Astrocyte (in vitro differentiated cells and primary cell): ENCODE results near the gene CTXND1. TPM values are rescaled to one million over a fixed set of nuclear protein-coding genes. Genes with fewer than 3 reads are reported as not detected.

Experiments
- DNase-seq: peaks from one replicate; pipeline ENCODE4 v3.0.0-alpha.2; 2010; ENCODE audit warnings: low read depth
- FAIRE-seq: peaks from 2 replicates; lab custom pipeline; 2011; peaks lifted over from hg19 to GRCh38; lab: Jason Lieb, UNC
- H2AFZ ChIP-seq: 2 replicates; pipeline ENCODE4 v1.6.0; 2012; ENCODE audit warnings: low read depth, low read length, inconsistent platforms
- H3K27ac ChIP-seq: 2 replicates; pipeline ENCODE4 v1.5.1; 2011; ENCODE audit warnings: low read depth, low read length, inconsistent platforms
- H3K27me3 ChIP-seq: 2 replicates; pipeline ENCODE4 v1.6.0; 2011; ENCODE audit warnings: low read length, inconsistent platforms; ENCODE audit not compliant: insufficient read depth
- H3K36me3 ChIP-seq: 2 replicates; pipeline ENCODE4 v1.5.1; 2011; ENCODE audit warnings: low read length, inconsistent platforms; ENCODE audit not compliant: insufficient read depth
- H3K4me1 ChIP-seq: 2 replicates; pipeline ENCODE4 v1.5.1; 2011; ENCODE audit warnings: low read length, inconsistent platforms; ENCODE audit not compliant: insufficient read depth
- H3K4me2 ChIP-seq: 2 replicates; pipeline ENCODE4 v1.6.0; 2012; ENCODE audit warnings: low read length, inconsistent platforms
- H3K4me3 ChIP-seq: 2 replicates; pipeline ENCODE4 v1.5.1; 2011; ENCODE audit warnings: low read depth, mild to moderate bottlenecking, low read length, inconsistent platforms; ENCODE audit not compliant: insufficient read depth
- H3K79me2 ChIP-seq: 2 replicates; pipeline ENCODE4 v1.6.0; 2012; ENCODE audit warnings: mild to moderate bottlenecking, low read length, inconsistent platforms; ENCODE audit not compliant: insufficient read depth
- H3K9ac ChIP-seq: 2 replicates; pipeline ENCODE4 v1.6.0; 2012; ENCODE audit warnings: mild to moderate bottlenecking, low read length, inconsistent platforms
- H3K9me3 ChIP-seq: 2 replicates; pipeline ENCODE4 v1.5.1; 2012; ENCODE audit warnings: low read depth, mild to moderate bottlenecking, low read length, inconsistent platforms; ENCODE audit not compliant: insufficient read depth
- H4K20me1 ChIP-seq: 2 replicates; pipeline ENCODE4 v1.6.0; 2012; ENCODE audit warnings: low read length, inconsistent platforms; ENCODE audit not compliant: insufficient read depth
- H3K27ac Mint-ChIP-seq: one replicate; pipeline ENCODE4 v1.8.0; 2021; ENCODE audit warnings: mild to moderate bottlenecking, mixed read lengths; ENCODE audit not compliant: unreplicated experiment
- H3K27me3 Mint-ChIP-seq: one replicate; pipeline ENCODE4 v1.8.0; 2021; ENCODE audit warnings: low read depth, mixed read lengths; ENCODE audit not compliant: unreplicated experiment
- H3K36me3 Mint-ChIP-seq: one replicate; pipeline ENCODE4 v1.8.0; 2021; ENCODE audit warnings: low read depth, mixed read lengths; ENCODE audit not compliant: unreplicated experiment
- H3K4me1 Mint-ChIP-seq: one replicate; pipeline ENCODE4 v1.8.0; 2021; ENCODE audit warnings: low read depth, mixed read lengths; ENCODE audit not compliant: unreplicated experiment
- H3K4me3 Mint-ChIP-seq: one replicate; pipeline ENCODE4 v1.8.0; 2021; ENCODE audit warnings: mild to moderate bottlenecking, moderate library complexity, mixed read lengths; ENCODE audit not compliant: unreplicated experiment
- H3K9me3 Mint-ChIP-seq: one replicate; pipeline ENCODE4 v1.8.0; 2021; ENCODE audit warnings: mild to moderate bottlenecking, mixed read lengths; ENCODE audit not compliant: unreplicated experiment
- EZH2 ChIP-seq: IDR thresholded peaks from 2 replicates; pipeline ENCODE4 v1.6.1; 2012; ENCODE audit warnings: mild to moderate bottlenecking, low read length, inconsistent platforms; ENCODE audit not compliant: insufficient read depth
- total RNA-seq: library from RNA; stranded (reverse); gene quantifications from 2 replicates; pipeline ENCODE4 v1.2.1, GENCODE V29; 2021
- TF ChIP-seq, protein P1 (sequence below): IDR thresholded peaks from 2 replicates; pipeline ENCODE4 v1.5.1; 2011; ENCODE audit warnings: low read depth, mild to moderate bottlenecking, inconsistent platforms, low read length, moderate library complexity; ENCODE audit not compliant: insufficient read depth

CTXND1 gene
- total RNA-seq, 1 donor from 2014 or later: not detected

DNA sequence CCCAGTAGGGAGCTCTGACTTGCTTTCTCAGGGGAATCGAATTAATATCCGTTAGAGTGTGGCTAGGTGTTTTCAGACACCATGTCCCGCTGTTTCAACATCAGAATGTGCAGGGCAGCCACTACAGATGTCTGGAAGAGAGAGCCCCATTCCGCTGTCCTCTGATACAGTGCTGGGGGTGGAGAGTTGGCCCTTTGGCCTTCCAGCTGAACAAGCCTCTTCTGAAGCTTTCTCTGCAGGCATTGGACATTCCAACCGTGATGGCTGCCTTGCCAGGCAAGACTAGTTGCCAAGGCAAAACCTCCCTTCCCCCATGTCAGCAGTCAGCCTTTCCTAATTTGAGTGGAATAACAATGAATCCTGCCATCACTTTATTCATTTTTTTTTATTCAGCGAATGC, 97.7 kb downstream of the CTXND1 start:
- no peaks in the 10 kb centered on the region for H3K9me3 ChIP-seq
- TF ChIP-seq, protein P1, sequence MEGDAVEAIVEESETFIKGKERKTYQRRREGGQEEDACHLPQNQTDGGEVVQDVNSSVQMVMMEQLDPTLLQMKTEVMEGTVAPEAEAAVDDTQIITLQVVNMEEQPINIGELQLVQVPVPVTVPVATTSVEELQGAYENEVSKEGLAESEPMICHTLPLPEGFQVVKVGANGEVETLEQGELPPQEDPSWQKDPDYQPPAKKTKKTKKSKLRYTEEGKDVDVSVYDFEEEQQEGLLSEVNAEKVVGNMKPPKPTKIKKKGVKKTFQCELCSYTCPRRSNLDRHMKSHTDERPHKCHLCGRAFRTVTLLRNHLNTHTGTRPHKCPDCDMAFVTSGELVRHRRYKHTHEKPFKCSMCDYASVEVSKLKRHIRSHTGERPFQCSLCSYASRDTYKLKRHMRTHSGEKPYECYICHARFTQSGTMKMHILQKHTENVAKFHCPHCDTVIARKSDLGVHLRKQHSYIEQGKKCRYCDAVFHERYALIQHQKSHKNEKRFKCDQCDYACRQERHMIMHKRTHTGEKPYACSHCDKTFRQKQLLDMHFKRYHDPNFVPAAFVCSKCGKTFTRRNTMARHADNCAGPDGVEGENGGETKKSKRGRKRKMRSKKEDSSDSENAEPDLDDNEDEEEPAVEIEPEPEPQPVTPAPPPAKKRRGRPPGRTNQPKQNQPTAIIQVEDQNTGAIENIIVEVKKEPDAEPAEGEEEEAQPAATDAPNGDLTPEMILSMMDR: no peak
- TF ChIP-seq EZH2: no peak
- H3K4me3 ChIP-seq: no peak overlapping the region
- Mint-ChIP-seq H3K36me3 (peaks cover 15% of the 10 kb centered on the region), H3K4me3 (peak overlapping the region; percentile 94), H3K27me3 (peaks cover 2% of the 10 kb centered on the region), H3K9me3 (no peaks in the 10 kb centered on the region), H3K4me1 (peaks cover 25% of the 10 kb centered on the region), H3K27ac (no peak overlapping the region)
- no peaks in the 10 kb centered on the region for H3K36me3 ChIP-seq
- H3K4me1 ChIP-seq: peaks cover 11% of the 10 kb centered on the region
- peaks cover 4% of the 10 kb centered on the region for H3K79me2 ChIP-seq
- H3K9ac ChIP-seq: no peak overlapping the region
- DNase-seq (no peak), FAIRE-seq (no peak)
- no peaks in the 10 kb centered on the region for H4K20me1 ChIP-seq
- H2AFZ ChIP-seq: no peak overlapping the region
- H3K27ac ChIP-seq: no peak overlapping the region
- H3K27me3 ChIP-seq: no peaks in the 10 kb centered on the region
- H3K4me2 ChIP-seq: peak overlapping the region; percentile 90

DNA sequence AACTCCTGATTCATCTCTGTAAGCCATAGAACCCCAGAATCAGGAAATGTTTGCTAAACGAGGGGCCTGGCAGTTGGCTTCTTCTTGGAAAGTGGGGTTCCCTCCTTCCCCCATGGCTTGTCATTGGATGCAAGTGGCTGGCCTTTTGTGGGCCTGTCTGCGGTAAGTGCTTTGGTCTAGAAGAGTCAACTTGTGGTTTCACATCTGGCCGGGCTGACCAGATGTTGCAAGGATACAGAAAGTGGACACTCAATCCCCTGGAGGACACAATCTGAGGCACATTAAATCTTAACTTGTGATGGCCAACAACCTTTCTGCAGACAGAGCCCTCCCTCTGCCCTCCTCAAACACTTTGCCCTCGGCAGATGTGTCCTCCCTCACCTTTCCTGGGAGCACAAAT, 98.1 kb downstream of the CTXND1 start:
- peak overlapping the region; percentile 83 for H3K4me3 ChIP-seq
- H3K79me2 ChIP-seq: peaks cover 4% of the 10 kb centered on the region
- Mint-ChIP-seq H3K4me3 (peak overlapping the region; percentile 94), H3K36me3 (peaks cover 15% of the 10 kb centered on the region), H3K4me1 (peaks cover 25% of the 10 kb centered on the region), H3K9me3 (no peaks in the 10 kb centered on the region), H3K27ac (no peak overlapping the region), H3K27me3 (peaks cover 2% of the 10 kb centered on the region)
- no peaks in the 10 kb centered on the region for H3K36me3 ChIP-seq
- DNase-seq: no peak
- FAIRE-seq: no peak
- H3K4me2 ChIP-seq: peak overlapping the region; percentile 90
- H3K4me1 ChIP-seq: peaks cover 11% of the 10 kb centered on the region
- no peaks in the 10 kb centered on the region for H3K9me3 ChIP-seq
- no peak overlapping the region for H2AFZ ChIP-seq
- H3K27ac ChIP-seq: no peak overlapping the region
- TF ChIP-seq, protein P1: no peak
- no peaks in the 10 kb centered on the region for H4K20me1 ChIP-seq
- H3K27me3 ChIP-seq: no peaks in the 10 kb centered on the region
- peak overlapping the region; percentile 84 for H3K9ac ChIP-seq

DNA sequence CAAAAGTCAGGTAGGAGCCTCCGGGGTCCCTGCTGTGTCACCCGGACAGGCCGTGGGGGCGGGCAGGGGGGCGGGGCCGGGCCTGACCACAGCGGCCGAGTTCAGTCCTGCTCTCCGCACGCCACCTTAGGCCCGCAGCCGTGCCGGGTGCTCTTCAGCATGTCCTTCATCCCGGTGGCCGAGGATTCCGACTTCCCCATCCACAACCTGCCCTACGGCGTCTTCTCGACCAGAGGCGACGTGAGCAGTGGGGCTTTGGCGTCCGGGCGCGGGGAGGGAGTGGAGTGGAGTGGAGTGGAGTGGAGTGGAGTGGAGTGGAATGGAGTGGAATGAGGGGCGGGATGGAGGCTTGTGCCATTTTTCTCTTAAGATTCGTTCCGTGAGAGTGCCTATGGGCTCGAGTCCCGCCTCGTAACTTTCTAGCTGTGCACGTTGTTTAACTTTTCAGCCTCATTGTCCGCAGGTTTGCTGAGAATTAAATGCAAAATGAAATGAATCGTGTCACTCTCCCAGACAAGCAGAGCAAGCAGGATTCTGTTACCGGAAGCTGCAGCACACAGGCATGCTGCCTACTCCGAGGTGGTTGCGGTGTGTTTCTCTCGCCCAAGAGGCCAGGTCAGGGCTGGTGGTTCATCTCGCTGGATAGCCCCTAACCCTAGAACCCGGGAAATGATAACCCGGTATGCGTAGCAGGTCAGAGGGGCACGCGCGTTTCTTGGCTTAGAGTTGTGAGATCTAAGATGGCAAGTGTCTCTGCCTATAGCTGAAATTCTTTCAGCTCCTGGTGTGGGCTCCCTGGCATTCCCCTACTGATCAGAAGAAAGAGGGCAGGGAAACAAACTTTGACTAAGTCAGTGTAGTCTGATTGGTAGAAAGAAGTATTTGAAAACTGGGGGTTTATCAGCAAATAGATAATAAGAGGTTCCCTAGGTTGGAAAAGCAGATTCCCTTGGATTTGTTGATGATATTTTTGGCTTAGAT, 98.8 kb downstream of the CTXND1 start, which contains the start of gene FAH:
FAH (plus strand) TSS at position 104 of the 981 bp plus-strand sequence; CDS start at position 160, 56 bp downstream.
- H3K36me3 ChIP-seq: no peaks in the 10 kb centered on the region
- H3K4me3 Mint-ChIP-seq: peak within 1 kb of the TSS; percentile 94
- no peaks in the 10 kb centered on the region for H3K9me3 ChIP-seq
- peak within 1 kb of the TSS; percentile 84 for H3K9ac ChIP-seq
- peak within 1 kb of the TSS; percentile 69 for H3K27ac Mint-ChIP-seq
- no peaks in the 10 kb centered on the region for H4K20me1 ChIP-seq
- peak within 1 kb of the TSS; percentile 90 for H3K4me2 ChIP-seq
- peak; percentile 48 for DNase-seq
- H3K4me1 ChIP-seq: peaks cover 11% of the 10 kb centered on the region
- H2AFZ ChIP-seq: peak within 1 kb of the TSS; percentile 97
- no peaks in the 10 kb centered on the region for H3K9me3 Mint-ChIP-seq
- peaks cover 2% of the 10 kb centered on the region for H3K27me3 Mint-ChIP-seq
- H3K27me3 ChIP-seq: no peaks in the 10 kb centered on the region
- H3K4me1 Mint-ChIP-seq: peaks cover 25% of the 10 kb centered on the region
- peak within 1 kb of the TSS; percentile 83 for H3K4me3 ChIP-seq
- TF ChIP-seq, protein P1: no peak
- TF ChIP-seq EZH2: no peak
- H3K36me3 Mint-ChIP-seq: peaks cover 10% of the 10 kb centered on the region
- peaks cover 4% of the 10 kb centered on the region for H3K79me2 ChIP-seq
- FAIRE-seq: no peak
- H3K27ac ChIP-seq: peak within 1 kb of the TSS; percentile 55
